ENCODE measurements around the gene STEAP1B.

- no peak for TF ChIP-seq ZNF274 (IDR thresholded peaks at IDR 0.05; ENCODE audit: low read depth, low read length)
- TF ChIP-seq SUZ12 (IDR thresholded peaks at IDR 0.05; ENCODE audit: extremely low read depth, insufficient read depth, insufficient read length) = no peak
Measured at GRCh38 chr7:22481726-22482125, 18.3 kb downstream of the STEAP1B start.
